Measurements from ENCODE around the gene CLDN20. TPM values are rescaled to one million over a fixed set of nuclear protein-coding genes. Genes with fewer than 3 reads are reported as not detected.
A peak's percentile ranks its signal among the peaks of the same experiment; 100 is the strongest.

The CLDN20 gene
- total and polyA plus RNA-seq, 11 donors: 0.30 TPM; not detected in 10

- H3K27me3 ChIP-seq: no peaks in the 10 kb centered on the region
- 92 to 95% (median 94%) methylated on average over 11 of the region's 11 CpGs for WGBS, 4 donors
- ATAC-seq (no peak), DNase-seq (no peak)
- TF ChIP-seq CTCF (IDR thresholded peaks at IDR 0.05) (no peak), POLR2A (IDR thresholded peaks at IDR 0.05) (no peak)
- no peak overlapping the region for H3K27ac ChIP-seq
- intact Hi-C loops (cut with DNase I): no loop called here
- H3K4me1 ChIP-seq: peaks cover 0 to 26% (median 4%) of the 10 kb centered on the region in 12 donors
- H3K4me3 ChIP-seq: no peak overlapping the region
- H3K36me3 ChIP-seq: peaks cover 0 to 46% (median 40%) of the 10 kb centered on the region in 9 donors
- no peaks in the 10 kb centered on the region for H3K9me3 ChIP-seq
These were observed 2.5 kb upstream of the CLDN20 start for GRCh38 chr6:155261111-155261900.

DNA sequence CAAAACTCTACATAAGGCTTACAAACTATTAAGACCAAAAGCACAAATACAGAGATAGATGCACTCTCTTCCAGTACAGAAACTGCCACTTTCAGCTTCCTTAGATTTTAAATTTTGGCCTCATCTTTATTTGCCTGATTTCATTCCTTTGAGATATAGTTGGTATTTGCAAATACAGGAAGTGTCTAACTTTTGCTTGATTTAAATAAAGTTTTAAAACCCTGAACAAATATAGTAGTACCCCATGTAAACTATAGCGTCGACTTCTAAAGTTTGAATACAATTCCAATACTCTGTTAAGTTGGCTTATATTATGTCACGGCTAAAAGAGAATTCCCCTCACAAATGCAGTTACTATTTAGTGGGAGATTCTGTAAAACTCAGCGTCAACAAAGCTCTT, 1.2 kb upstream of the CLDN20 start:
- peaks cover 0 to 24% (median 4%) of the 10 kb centered on the region in 12 donors for H3K4me1 ChIP-seq
- 95 to 97% (median 95%) methylated on average over 4 of the region's 4 CpGs for WGBS, 4 donors
- H3K9me3 ChIP-seq: no peaks in the 10 kb centered on the region
- no peak overlapping the region for H3K27ac ChIP-seq
- intact Hi-C loops (cut with DNase I): no loop called here
- DNase-seq: no peak
- no peak for ATAC-seq
- no peaks in the 10 kb centered on the region for H3K27me3 ChIP-seq
- no peak overlapping the region for H3K4me3 ChIP-seq
- H3K36me3 ChIP-seq: peaks cover 0 to 32% (median 26%) of the 10 kb centered on the region in 9 donors
- TF ChIP-seq POLR2A (IDR thresholded peaks at IDR 0.05): no peak
- no peak for TF ChIP-seq CTCF (IDR thresholded peaks at IDR 0.05)

- 70 to 75% (median 71%) methylated on average over 8 to 9 of the region's 9 CpGs for WGBS, 4 donors
These were observed 994 bp downstream of the CLDN20 start for GRCh38 chr6:155264693-155265320.

More at GRCh38 chr6:155264693-155265320, 994 bp downstream of the CLDN20 start:
- no peak for DNase-seq
- Histone ChIP-seq H3K4me1 (peaks cover 0 to 25% (median 7%) of the 10 kb centered on the region in 12 donors), H3K36me3 (peaks cover 0 to 11% (median 5%) of the 10 kb centered on the region in 9 donors), H3K9me3 (no peaks in the 10 kb centered on the region), H3K4me3 (no peak overlapping the region), H3K27me3 (no peaks in the 10 kb centered on the region), H3K27ac (peak overlapping the region in 1 of 12 donors; percentile 6)
- peak in 1 of 4 donors; percentile 44 for ATAC-seq
- TF ChIP-seq CTCF (IDR thresholded peaks at IDR 0.05) (no peak), POLR2A (IDR thresholded peaks at IDR 0.05) (no peak)
- intact Hi-C loops (cut with DNase I): no loop called here

Measured in heart left ventricle (tissue), 16 donors.